Mesendoderm (in vitro differentiated cells): ENCODE data around the gene ZNF688.

Experiments
- DNase-seq: peaks from one replicate; pipeline ENCODE4 v3.0.0; 2013
- H2AK5ac ChIP-seq: 2 replicates; pipeline ENCODE4 v1.6.1; 2013; ENCODE audit warnings: low read length, inconsistent platforms
- H2BK120ac ChIP-seq: 2 replicates; pipeline ENCODE4 v1.6.1; 2013; ENCODE audit warnings: low read depth, mild to moderate bottlenecking, low read length, moderate library complexity, mixed read lengths
- H2BK15ac ChIP-seq: replicated peaks from 2 replicates; pipeline ENCODE4 v1.6.1; 2013; ENCODE audit warnings: low read depth, mild to moderate bottlenecking, moderate library complexity
- H2BK5ac ChIP-seq: 2 replicates; pipeline ENCODE4 v1.6.1; 2013; ENCODE audit warnings: low read length, inconsistent platforms
- H3K18ac ChIP-seq: 2 replicates; pipeline ENCODE4 v1.6.1; 2013; ENCODE audit warnings: mild to moderate bottlenecking, low read length, mixed read lengths
- H3K23ac ChIP-seq: one replicate; pipeline ENCODE4 v1.6.1; 2013; ENCODE audit warnings: low read length
- H3K27ac ChIP-seq: 2 replicates; pipeline ENCODE4 v1.5.1; 2013; ENCODE audit warnings: low read depth, mild to moderate bottlenecking, inconsistent platforms, low read length, moderate library complexity
- H3K27me3 ChIP-seq: 2 replicates; pipeline ENCODE4 v1.6.1; 2013; ENCODE audit warnings: low read length, control low read depth, mild to moderate bottlenecking, inconsistent platforms; ENCODE audit not compliant: insufficient read depth, poor library complexity
- H3K36me3 ChIP-seq: 2 replicates; pipeline ENCODE4 v1.6.1; 2013; ENCODE audit warnings: low read length, inconsistent platforms; ENCODE audit not compliant: control insufficient read depth, insufficient read depth
- H3K4ac ChIP-seq: one replicate; pipeline ENCODE4 v1.6.1; 2013; ENCODE audit warnings: low read depth, mild to moderate bottlenecking, low read length, moderate library complexity
- H3K4me1 ChIP-seq: 2 replicates; pipeline ENCODE4 v1.6.1; 2013; ENCODE audit warnings: low read depth, low read length, inconsistent platforms; ENCODE audit not compliant: control insufficient read depth
- H3K4me2 ChIP-seq: 2 replicates; pipeline ENCODE4 v1.6.1; 2013; ENCODE audit warnings: low read length
- H3K4me3 ChIP-seq: 2 replicates; pipeline ENCODE4 v1.5.1; 2013; ENCODE audit warnings: mild to moderate bottlenecking, low read length
- H3K56ac ChIP-seq: one replicate; pipeline ENCODE4 v1.6.1; 2013; ENCODE audit warnings: low read length
- H3K79me1 ChIP-seq: 2 replicates; pipeline ENCODE4 v1.6.1; 2013; ENCODE audit warnings: low read length, inconsistent platforms
- H3K79me2 ChIP-seq: 2 replicates; pipeline ENCODE4 v1.6.1; 2013; ENCODE audit warnings: mild to moderate bottlenecking, low read length; ENCODE audit not compliant: control insufficient read depth, insufficient read depth
- H3K9ac ChIP-seq: 2 replicates; pipeline ENCODE4 v1.6.1; 2013; ENCODE audit warnings: low read length, inconsistent platforms
- H4K5ac ChIP-seq: one replicate; pipeline ENCODE4 v1.6.1; 2013; ENCODE audit warnings: low read length
- H4K8ac ChIP-seq: one replicate; pipeline ENCODE4 v1.6.1; 2013; ENCODE audit warnings: low read depth, mild to moderate bottlenecking, control low read depth, low read length, moderate library complexity
- WGBS: extraction: QIAGEN DNeasy Blood & Tissue Kit; methylation state at CpG from one replicate; pipeline ENCODE4 v1.1.7; 2013; ENCODE audit warnings: low lambda C conversion rate, missing lambda C conversion rate; ENCODE audit not compliant: insufficient coverage; ENCODE audit errors: extremely low coverage; 5-methylcytosine and 5-hydroxymethylcytosine counted together

The ZNF688 gene

GRCh38 chr16:30557957-30558788 is 13.3 kb downstream of the ZNF688 start, which contains the start of gene ZNF764:
ZNF764 (minus strand) TSS chr16:30558374; CDS start chr16:30558182, 192 bp downstream.
- no CpG with 5 or more reads among the region's 74 CpGs for WGBS
- H2AK5ac ChIP-seq = peak within 1 kb of the TSS; percentile 67
- H4K5ac ChIP-seq = no peak within 1 kb of the TSS
- H3K4me2 ChIP-seq = peak within 1 kb of the TSS; percentile 69
- peak within 1 kb of the TSS; percentile 64 for H3K4ac ChIP-seq
- no peaks in the 10 kb centered on the region for H3K4me1 ChIP-seq
- peak within 1 kb of the TSS; percentile 95 for H3K27ac ChIP-seq
- peak within 1 kb of the TSS; percentile 77 for H3K4me3 ChIP-seq
- peaks cover 5% of the 10 kb centered on the region for H3K79me1 ChIP-seq
- H3K23ac ChIP-seq = peak within 1 kb of the TSS; percentile 97
- H3K27me3 ChIP-seq = no peaks in the 10 kb centered on the region
- H2BK15ac ChIP-seq = no peak within 1 kb of the TSS
- H2BK5ac ChIP-seq = peak within 1 kb of the TSS; percentile 55
- H3K36me3 ChIP-seq = no peaks in the 10 kb centered on the region
- H2BK120ac ChIP-seq = no peak within 1 kb of the TSS
- peak within 1 kb of the TSS; percentile 92 for H3K9ac ChIP-seq
- peak within 1 kb of the TSS; percentile 77 for H4K8ac ChIP-seq
- H3K56ac ChIP-seq = peak within 1 kb of the TSS; percentile 90
- peak; percentile 99 for DNase-seq
- peak within 1 kb of the TSS; percentile 86 for H3K18ac ChIP-seq
- H3K79me2 ChIP-seq = no peaks in the 10 kb centered on the region

- no peak overlapping the region for H4K5ac ChIP-seq
- peak overlapping the region; percentile 77 for H3K4me3 ChIP-seq
- no peak overlapping the region for H2BK120ac ChIP-seq
- H2BK15ac ChIP-seq = no peak overlapping the region
- peak overlapping the region; percentile 90 for H3K56ac ChIP-seq
- H3K4me2 ChIP-seq = peak overlapping the region; percentile 69
- H3K79me2 ChIP-seq = no peaks in the 10 kb centered on the region
- H3K27ac ChIP-seq = peak overlapping the region; percentile 95
- peak overlapping the region; percentile 86 for H3K18ac ChIP-seq
- H2BK5ac ChIP-seq = no peak overlapping the region
- H2AK5ac ChIP-seq = no peak overlapping the region
- no peak for DNase-seq
- no peaks in the 10 kb centered on the region for H3K4me1 ChIP-seq
- H3K9ac ChIP-seq = peak overlapping the region; percentile 92
- peak overlapping the region; percentile 77 for H4K8ac ChIP-seq
- no peaks in the 10 kb centered on the region for H3K27me3 ChIP-seq
- no peaks in the 10 kb centered on the region for H3K36me3 ChIP-seq
- peak overlapping the region; percentile 46 for H3K4ac ChIP-seq
- H3K23ac ChIP-seq = peak overlapping the region; percentile 97
- H3K79me1 ChIP-seq = peaks cover 5% of the 10 kb centered on the region
- WGBS = no CpG with 5 or more reads among the region's 17 CpGs
These were observed 13.9 kb downstream of the ZNF688 start for GRCh38 chr16:30557707-30557956.

GRCh38 chr16:30556125-30556473 is 15.4 kb downstream of the ZNF688 start:
- H3K56ac ChIP-seq = peak overlapping the region; percentile 17
- no CpG with 5 or more reads among the region's 10 CpGs for WGBS
- no peak overlapping the region for H3K27ac ChIP-seq
- no peak overlapping the region for H3K9ac ChIP-seq
- no peak overlapping the region for H4K8ac ChIP-seq
- no peak overlapping the region for H3K23ac ChIP-seq
- H3K4me1 ChIP-seq = no peaks in the 10 kb centered on the region
- H2BK5ac ChIP-seq = no peak overlapping the region
- H3K18ac ChIP-seq = no peak overlapping the region
- no peak overlapping the region for H2BK15ac ChIP-seq
- no peak overlapping the region for H3K4me2 ChIP-seq
- no peak overlapping the region for H3K4ac ChIP-seq
- H2BK120ac ChIP-seq = no peak overlapping the region
- H3K4me3 ChIP-seq = no peak overlapping the region
- H3K36me3 ChIP-seq = no peaks in the 10 kb centered on the region
- no peak for DNase-seq
- H3K27me3 ChIP-seq = no peaks in the 10 kb centered on the region
- H3K79me1 ChIP-seq = peaks cover 5% of the 10 kb centered on the region
- H3K79me2 ChIP-seq = no peaks in the 10 kb centered on the region
- no peak overlapping the region for H4K5ac ChIP-seq
- no peak overlapping the region for H2AK5ac ChIP-seq

- no CpG with 5 or more reads among the region's 69 CpGs for WGBS
- H3K4me1 ChIP-seq = no peaks in the 10 kb centered on the region
- H3K9ac ChIP-seq = no peak overlapping the region
- H4K5ac ChIP-seq = no peak overlapping the region
- H3K36me3 ChIP-seq = no peaks in the 10 kb centered on the region
- no peak overlapping the region for H4K8ac ChIP-seq
- no peak overlapping the region for H2AK5ac ChIP-seq
- H3K4me3 ChIP-seq = no peak overlapping the region
- no peak overlapping the region for H2BK120ac ChIP-seq
- no peak overlapping the region for H3K18ac ChIP-seq
- DNase-seq = no peak
- no peak overlapping the region for H2BK15ac ChIP-seq
- H3K79me2 ChIP-seq = no peaks in the 10 kb centered on the region
- H3K4ac ChIP-seq = no peak overlapping the region
- no peak overlapping the region for H3K56ac ChIP-seq
- no peak overlapping the region for H3K4me2 ChIP-seq
- H3K23ac ChIP-seq = no peak overlapping the region
- H2BK5ac ChIP-seq = no peak overlapping the region
- peaks cover 5% of the 10 kb centered on the region for H3K79me1 ChIP-seq
- H3K27ac ChIP-seq = no peak overlapping the region
- no peaks in the 10 kb centered on the region for H3K27me3 ChIP-seq
These were observed 16.0 kb downstream of the ZNF688 start for GRCh38 chr16:30555315-30556124.

- no peak overlapping the region for H2AK5ac ChIP-seq
These were observed 16.8 kb downstream of the ZNF688 start for GRCh38 chr16:30554557-30555314.

More at GRCh38 chr16:30554557-30555314, 16.8 kb downstream of the ZNF688 start:
- no peak for DNase-seq
- no peaks in the 10 kb centered on the region for H3K4me1 ChIP-seq
- H3K18ac ChIP-seq = no peak overlapping the region
- H3K23ac ChIP-seq = no peak overlapping the region
- H2BK5ac ChIP-seq = no peak overlapping the region
- H3K36me3 ChIP-seq = no peaks in the 10 kb centered on the region
- H3K27ac ChIP-seq = no peak overlapping the region
- H3K56ac ChIP-seq = no peak overlapping the region
- no peak overlapping the region for H3K4me3 ChIP-seq
- no peak overlapping the region for H2BK120ac ChIP-seq
- H4K5ac ChIP-seq = no peak overlapping the region
- H3K79me2 ChIP-seq = no peaks in the 10 kb centered on the region
- H3K9ac ChIP-seq = no peak overlapping the region
- no CpG with 5 or more reads among the region's 18 CpGs for WGBS
- H4K8ac ChIP-seq = no peak overlapping the region
- no peak overlapping the region for H3K4me2 ChIP-seq
- H3K27me3 ChIP-seq = no peaks in the 10 kb centered on the region
- peaks cover 5% of the 10 kb centered on the region for H3K79me1 ChIP-seq
- no peak overlapping the region for H2BK15ac ChIP-seq
- H3K4ac ChIP-seq = no peak overlapping the region
